Measurements from ENCODE around the gene FAM234B.

DNA sequence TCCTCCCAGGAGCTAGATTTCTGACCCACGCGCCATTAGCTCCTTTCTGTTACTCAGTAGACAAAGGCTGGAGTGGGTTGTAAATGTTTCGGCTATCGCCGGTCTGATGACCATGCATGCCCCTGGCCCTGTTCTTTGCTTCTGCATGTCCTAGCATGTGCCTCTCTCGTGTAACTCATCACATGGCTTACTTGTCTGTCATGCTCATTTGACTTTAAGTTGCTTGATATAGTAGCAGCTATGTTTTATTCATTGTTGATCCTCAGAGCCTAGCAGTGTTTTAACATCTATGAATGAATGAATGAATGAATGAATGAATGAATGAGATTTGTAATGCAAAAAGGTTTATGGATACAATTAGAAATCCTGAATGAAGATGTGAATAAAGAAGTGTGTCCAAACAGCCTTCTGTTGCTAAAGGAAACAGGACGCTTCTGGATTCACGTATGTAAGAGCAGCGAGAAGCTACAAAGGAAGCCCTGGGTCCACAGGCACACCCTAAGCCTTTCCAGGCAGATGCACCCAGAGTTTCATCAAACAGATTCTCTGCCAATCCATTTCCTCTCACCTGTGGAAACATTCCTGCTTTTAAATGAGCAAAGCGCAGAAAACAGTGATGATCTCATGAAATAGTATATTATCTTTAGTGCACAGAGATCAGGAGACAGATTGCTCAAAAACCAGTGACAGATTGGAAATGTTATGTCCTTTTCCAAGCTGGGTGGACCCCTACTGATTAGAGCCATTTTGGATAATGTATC, 55.8 kb downstream of the FAM234B start:
- TF ChIP-seq, protein P1, sequence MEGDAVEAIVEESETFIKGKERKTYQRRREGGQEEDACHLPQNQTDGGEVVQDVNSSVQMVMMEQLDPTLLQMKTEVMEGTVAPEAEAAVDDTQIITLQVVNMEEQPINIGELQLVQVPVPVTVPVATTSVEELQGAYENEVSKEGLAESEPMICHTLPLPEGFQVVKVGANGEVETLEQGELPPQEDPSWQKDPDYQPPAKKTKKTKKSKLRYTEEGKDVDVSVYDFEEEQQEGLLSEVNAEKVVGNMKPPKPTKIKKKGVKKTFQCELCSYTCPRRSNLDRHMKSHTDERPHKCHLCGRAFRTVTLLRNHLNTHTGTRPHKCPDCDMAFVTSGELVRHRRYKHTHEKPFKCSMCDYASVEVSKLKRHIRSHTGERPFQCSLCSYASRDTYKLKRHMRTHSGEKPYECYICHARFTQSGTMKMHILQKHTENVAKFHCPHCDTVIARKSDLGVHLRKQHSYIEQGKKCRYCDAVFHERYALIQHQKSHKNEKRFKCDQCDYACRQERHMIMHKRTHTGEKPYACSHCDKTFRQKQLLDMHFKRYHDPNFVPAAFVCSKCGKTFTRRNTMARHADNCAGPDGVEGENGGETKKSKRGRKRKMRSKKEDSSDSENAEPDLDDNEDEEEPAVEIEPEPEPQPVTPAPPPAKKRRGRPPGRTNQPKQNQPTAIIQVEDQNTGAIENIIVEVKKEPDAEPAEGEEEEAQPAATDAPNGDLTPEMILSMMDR (IDR thresholded peaks at IDR 0.05; ENCODE audit: insufficient read depth, low read length, poor library complexity, severe bottlenecking): no peak
- TF ChIP-seq EZH2phosphoT487 (conservative IDR thresholded peaks at IDR 0.05; ENCODE audit: low read length): no peak

Measured in SU-DHL-6 (cell line).